SU-DHL-6 (cell line): ENCODE data around the gene SPIN4.
"Not testable (repeated sequence)": the region's sequence is repeated elsewhere in the genome, so short reads cannot be mapped to it uniquely, and the experiment has no call there.

Experiments
- H2AFZ ChIP-seq: fragments of 200-600 bp; sonication (generic); 2 replicates; pipeline ENCODE4 v1.6.1; 2014; ENCODE audit warnings: low read depth, mild to moderate bottlenecking, moderate library complexity, mixed read lengths, antibody characterized with exemption, low read length; ENCODE audit not compliant: severe bottlenecking
- H3F3A ChIP-seq: fragments of 200-600 bp; shearing (Covaris generic); 2 replicates; pipeline ENCODE4 v1.6.0; 2016; ENCODE audit warnings: antibody characterized with exemption, mild to moderate bottlenecking; ENCODE audit not compliant: insufficient read depth
- H3K27ac ChIP-seq: fragments of 200-600 bp; sonication (generic); 2 replicates; pipeline ENCODE4 v1.5.1; 2016; ENCODE audit warnings: low read depth, mild to moderate bottlenecking, low read length, moderate library complexity, mixed read lengths
- H3K27me3 ChIP-seq: fragments of 200-600 bp; sonication (generic), shearing (Covaris generic); 2 replicates; pipeline ENCODE4 v1.6.0; 2014; ENCODE audit warnings: mild to moderate bottlenecking, low read length
- H3K36me3 ChIP-seq: fragments of 200-600 bp; sonication (generic); 2 replicates; pipeline ENCODE4 v1.6.1; 2014; ENCODE audit warnings: mild to moderate bottlenecking, low read length, mixed read lengths
- H3K4me2 ChIP-seq: fragments of 300-600, 200-600 bp; shearing (Covaris generic), sonication (generic); 2 replicates; pipeline ENCODE4 v1.6.0; 2014; ENCODE audit warnings: low read length, low read depth, mild to moderate bottlenecking; ENCODE audit not compliant: poor library complexity, severe bottlenecking
- H3K4me3 ChIP-seq: fragments of 200-600 bp; sonication (generic); 2 replicates; pipeline ENCODE4 v1.5.1; 2014; ENCODE audit warnings: antibody characterized with exemption, low read length, mild to moderate bottlenecking, mixed read lengths; ENCODE audit not compliant: insufficient read depth, poor library complexity, severe bottlenecking
- H3K79me2 ChIP-seq: fragments of 200-600 bp; sonication (generic); 2 replicates; pipeline ENCODE4 v1.6.1; 2014; ENCODE audit warnings: mild to moderate bottlenecking, low read length, moderate library complexity; ENCODE audit not compliant: insufficient read depth
- H3K9ac ChIP-seq: fragments of 200-600 bp; sonication (generic); 2 replicates; pipeline ENCODE4 v1.7.0; 2014; ENCODE audit warnings: mild to moderate bottlenecking, low read length
- H3K9me2 ChIP-seq: fragments of 200-600 bp; sonication (generic); replicated peaks from 2 replicates; pipeline ENCODE4 v1.6.1; 2014; ENCODE audit warnings: low read length; ENCODE audit not compliant: insufficient read depth
- H3K9me3 ChIP-seq: fragments of 200-600 bp; sonication (generic); 2 replicates; pipeline ENCODE4 v1.6.1; 2014; ENCODE audit warnings: low read length, mixed read lengths; ENCODE audit not compliant: insufficient read depth
- H4K20me1 ChIP-seq: fragments of 200-600 bp; sonication (generic); 2 replicates; pipeline ENCODE4 v1.6.1; 2014; ENCODE audit warnings: low read depth, mild to moderate bottlenecking, antibody characterized with exemption, low read length, moderate library complexity, mixed read lengths
- CTCF ChIP-seq: fragments of 200-600 bp; sonication (generic); IDR thresholded peaks from one replicate; pipeline ENCODE4 v1.5.1; 2017; ENCODE audit warnings: antibody characterized with exemption, mild to moderate bottlenecking, low read length, moderate library complexity; ENCODE audit not compliant: insufficient read depth, poor library complexity, severe bottlenecking
- EZH2phosphoT487 ChIP-seq: fragments of 200-600 bp; sonication (generic), shearing (Covaris generic); conservative IDR thresholded peaks from 2 replicates; pipeline ENCODE4 v1.6.1; 2018; ENCODE audit warnings: mild to moderate bottlenecking, antibody characterized with exemption, low read length, moderate library complexity, mixed read lengths

SPIN4 gene

GRCh38 chrX:63350941-63351616 is at the start of gene SPIN4:
Gene SPIN4, minus strand, starts transcription at chrX:63351332. Its CDS starts 513 bp downstream, at chrX:63350819.
- peak within 1 kb of the TSS; percentile 54 for H2AFZ ChIP-seq
- peak within 1 kb of the TSS; percentile 58 for H3K4me3 ChIP-seq
- no peaks in the 10 kb centered on the region for H3K9me2 ChIP-seq
- no peaks in the 10 kb centered on the region for H3K9me3 ChIP-seq
- H3F3A ChIP-seq: no peaks in the 10 kb centered on the region
- no peaks in the 10 kb centered on the region; the same call in 1 of the 2 replicates for H3K36me3 ChIP-seq
- H3K79me2 ChIP-seq: peaks cover 32% of the 10 kb centered on the region
- H3K4me2 ChIP-seq: peak within 1 kb of the TSS; percentile 72
- no peak for TF ChIP-seq EZH2phosphoT487
- no peak for TF ChIP-seq CTCF
- H4K20me1 ChIP-seq: no peaks in the 10 kb centered on the region
- H3K9ac ChIP-seq: peak within 1 kb of the TSS; percentile 68
- H3K27ac ChIP-seq: peak within 1 kb of the TSS; percentile 83
- no peaks in the 10 kb centered on the region for H3K27me3 ChIP-seq

GRCh38 chrX:63400340-63400739 is 49.2 kb upstream of the SPIN4 start:
- no peaks in the 10 kb centered on the region for H3F3A ChIP-seq
- no peaks in the 10 kb centered on the region for H3K79me2 ChIP-seq
- no peak overlapping the region for H3K9ac ChIP-seq
- H3K27ac ChIP-seq: no peak overlapping the region
- H3K9me2 ChIP-seq: no peaks in the 10 kb centered on the region
- no peaks in the 10 kb centered on the region for H3K36me3 ChIP-seq
- no peak overlapping the region for H3K4me2 ChIP-seq
- H3K4me3 ChIP-seq: no peak overlapping the region
- H4K20me1 ChIP-seq: no peaks in the 10 kb centered on the region
- no peak for TF ChIP-seq EZH2phosphoT487
- no peak for TF ChIP-seq CTCF
- H3K9me3 ChIP-seq: no peaks in the 10 kb centered on the region
- H3K27me3 ChIP-seq: no peaks in the 10 kb centered on the region
- no peak overlapping the region for H2AFZ ChIP-seq

GRCh38 chrX:63394872-63395271 is 43.7 kb upstream of the SPIN4 start:
- Histone ChIP-seq H3K79me2 (no peaks in the 10 kb centered on the region), H3K27ac (no peak overlapping the region), H3F3A (no peaks in the 10 kb centered on the region), H3K27me3 (no peaks in the 10 kb centered on the region), H3K36me3 (no peaks in the 10 kb centered on the region), H3K9me2 (no peaks in the 10 kb centered on the region), H3K4me3 (no peak overlapping the region), H3K9ac (no peak overlapping the region), H3K4me2 (no peak overlapping the region), H4K20me1 (no peaks in the 10 kb centered on the region), H3K9me3 (no peaks in the 10 kb centered on the region), H2AFZ (no peak overlapping the region)
- TF ChIP-seq CTCF (no peak), EZH2phosphoT487 (no peak)

GRCh38 chrX:63393094-63393493 is 42.0 kb upstream of the SPIN4 start:
- H3K79me2 ChIP-seq, H3K9me2 ChIP-seq, H3K4me3 ChIP-seq, H3K27me3 ChIP-seq, H3K27ac ChIP-seq, H4K20me1 ChIP-seq, H3K9me3 ChIP-seq, H3K4me2 ChIP-seq, H3K36me3 ChIP-seq, H3K9ac ChIP-seq, H2AFZ ChIP-seq, H3F3A ChIP-seq: not testable (repeated sequence)
